BJ (cell line): ENCODE results near the gene TTLL5. TPM values are rescaled to one million over a fixed set of nuclear protein-coding genes. Genes with fewer than 3 reads are reported as not detected.

Experiments
- CTCF ChIA-PET: fragments of 350-600 bp; formaldehyde crosslinking; extraction: SDS; loops from one replicate; lab custom pipeline; 2021; ENCODE audit warnings: antibody characterized with exemption, inconsistent platforms; lab: Yijun Ruan, JAX
- POLR2A ChIA-PET: fragments of 300-600 bp; sonication (Branson Sonifier 250); formaldehyde crosslinking; extraction: SDS; loops from one replicate; lab custom pipeline; 2021; ENCODE audit warnings: antibody characterized with exemption; lab: Charles Lee
- DNase-seq: peaks from one replicate; pipeline ENCODE4 v3.0.0-alpha.2; 2011; ENCODE audit warnings: low read depth
- H3K27me3 ChIP-seq: 2 replicates; pipeline ENCODE4 v1.6.0; 2011; ENCODE audit warnings: low read length; ENCODE audit not compliant: control insufficient read depth, insufficient read depth
- H3K36me3 ChIP-seq: 2 replicates; pipeline ENCODE4 v1.5.1; 2011; ENCODE audit warnings: low read length; ENCODE audit not compliant: control insufficient read depth, insufficient read depth
- H3K4me3 ChIP-seq: 2 replicates; pipeline ENCODE4 v1.5.1; 2011; ENCODE audit warnings: low read depth, mild to moderate bottlenecking, control low read depth, low read length
- polyA plus RNA-seq: library from polyadenylated mRNA; depleted of rRNA; stranded (reverse); fragments of >200 nt; gene quantifications from 2 replicates; pipeline ENCODE4 v1.2.3, GENCODE V29; 2011
- TF ChIP-seq, protein P1 (sequence below): IDR thresholded peaks from 2 replicates; pipeline ENCODE4 v1.5.1; 2011; ENCODE audit warnings: low read depth, mild to moderate bottlenecking, control low read depth, inconsistent platforms, low read length, moderate library complexity; ENCODE audit not compliant: insufficient read depth

Gene TTLL5
- polyA plus RNA-seq, 1 experiment = 9.9 TPM

DNA sequence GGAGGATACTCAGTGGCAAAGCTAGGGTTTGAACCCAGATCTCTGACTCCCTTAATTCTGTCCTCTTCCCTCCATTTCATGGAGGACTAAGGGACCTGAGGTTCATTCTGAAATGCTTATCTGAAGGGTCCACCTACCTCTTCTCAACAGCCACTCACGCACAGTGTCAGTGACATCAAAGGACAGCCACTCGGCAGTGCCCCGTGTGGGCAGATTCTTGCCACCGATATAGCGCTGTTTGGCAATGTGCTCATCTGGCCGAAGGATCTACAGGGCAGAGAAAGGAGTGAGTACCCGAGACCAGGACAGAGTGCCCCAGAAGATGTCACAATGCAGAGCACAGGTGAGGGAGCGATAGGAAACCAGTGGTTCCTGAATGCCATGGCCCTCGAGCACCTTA is 309.9 kb downstream of the TTLL5 start:
- POLR2A ChIA-PET = no interaction called here
- no peak overlapping the region for H3K4me3 ChIP-seq
- H3K36me3 ChIP-seq = no peaks in the 10 kb centered on the region; the same call in 1 of the 2 replicates
- peaks cover 3% of the 10 kb centered on the region for H3K27me3 ChIP-seq
- no peak for DNase-seq
- TF ChIP-seq, protein P1, sequence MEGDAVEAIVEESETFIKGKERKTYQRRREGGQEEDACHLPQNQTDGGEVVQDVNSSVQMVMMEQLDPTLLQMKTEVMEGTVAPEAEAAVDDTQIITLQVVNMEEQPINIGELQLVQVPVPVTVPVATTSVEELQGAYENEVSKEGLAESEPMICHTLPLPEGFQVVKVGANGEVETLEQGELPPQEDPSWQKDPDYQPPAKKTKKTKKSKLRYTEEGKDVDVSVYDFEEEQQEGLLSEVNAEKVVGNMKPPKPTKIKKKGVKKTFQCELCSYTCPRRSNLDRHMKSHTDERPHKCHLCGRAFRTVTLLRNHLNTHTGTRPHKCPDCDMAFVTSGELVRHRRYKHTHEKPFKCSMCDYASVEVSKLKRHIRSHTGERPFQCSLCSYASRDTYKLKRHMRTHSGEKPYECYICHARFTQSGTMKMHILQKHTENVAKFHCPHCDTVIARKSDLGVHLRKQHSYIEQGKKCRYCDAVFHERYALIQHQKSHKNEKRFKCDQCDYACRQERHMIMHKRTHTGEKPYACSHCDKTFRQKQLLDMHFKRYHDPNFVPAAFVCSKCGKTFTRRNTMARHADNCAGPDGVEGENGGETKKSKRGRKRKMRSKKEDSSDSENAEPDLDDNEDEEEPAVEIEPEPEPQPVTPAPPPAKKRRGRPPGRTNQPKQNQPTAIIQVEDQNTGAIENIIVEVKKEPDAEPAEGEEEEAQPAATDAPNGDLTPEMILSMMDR = no peak
- CTCF ChIA-PET = interaction anchor here (1.3 to 2.8 kb wide), 3 partner anchors 8 to 261 kb away, joined by 3 to 15 read pairs (median 3); no protein-coding TSS in a partner anchor

DNA sequence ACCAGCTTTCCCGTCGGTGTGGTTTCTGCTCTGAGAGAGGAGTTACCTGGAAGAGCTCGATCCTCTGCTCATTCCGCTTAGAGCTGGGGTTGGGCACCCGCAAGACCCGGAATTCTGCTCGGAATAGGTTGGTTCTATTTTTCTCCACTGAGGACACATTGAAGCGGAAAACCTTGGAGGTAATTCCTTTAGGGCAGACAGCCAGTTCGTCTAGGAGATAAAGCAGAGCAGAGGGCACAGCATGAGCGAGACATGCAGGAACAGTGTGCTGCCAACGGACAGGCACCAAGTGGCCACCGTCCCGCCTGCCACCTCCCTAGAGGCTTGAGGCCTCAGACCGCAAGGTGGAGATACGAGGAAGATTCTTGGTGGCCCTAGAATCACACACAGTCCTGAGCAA is 310.5 kb downstream of the TTLL5 start:
- POLR2A ChIA-PET = no interaction called here

DNA sequence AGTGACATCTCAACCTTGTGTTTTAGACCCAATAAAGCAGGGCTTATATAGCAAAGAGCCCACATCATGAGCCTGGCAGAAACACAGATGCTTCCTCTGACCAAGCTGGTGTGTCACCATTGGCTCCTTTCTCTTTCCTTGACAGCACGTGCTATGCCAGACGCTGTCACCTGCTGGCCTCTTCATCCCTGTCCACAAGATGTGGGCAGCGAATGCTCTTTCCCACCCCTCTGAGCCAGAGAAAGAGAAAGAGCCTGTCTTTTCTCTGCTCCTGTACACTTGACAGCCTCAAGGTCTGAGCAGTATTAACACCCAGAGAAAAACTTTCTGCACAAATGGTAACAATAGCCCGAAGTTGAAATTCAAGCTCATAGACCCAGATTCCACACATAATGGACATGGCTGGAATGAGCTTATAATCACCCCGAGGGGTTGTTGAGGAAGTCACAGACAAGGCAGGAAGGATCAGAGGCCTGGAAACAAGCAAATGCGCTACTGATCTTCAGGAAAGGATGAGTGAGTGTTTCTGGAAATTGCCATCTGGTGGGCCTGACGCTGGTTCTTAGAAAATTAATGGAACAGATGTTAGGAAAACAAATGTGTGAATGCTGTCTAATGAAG is 311.9 kb downstream of the TTLL5 start:
- POLR2A ChIA-PET = no interaction called here
- DNase-seq = no peak
- CTCF ChIA-PET = interaction anchor here (0.9 to 13.4 kb wide), 6 partner anchors 9 to 414 kb away, joined by 3 to 296 read pairs (median 4); no protein-coding TSS in a partner anchor

More for the DNA sequence above, 310.5 kb downstream of the TTLL5 start:
- CTCF ChIA-PET = interaction anchor here (1.0 to 2.8 kb wide), 4 partner anchors 8 to 263 kb away, joined by 3 to 15 read pairs (median 6); no protein-coding TSS in a partner anchor
- TF ChIP-seq, protein P1 = no peak
- Histone ChIP-seq H3K4me3 (no peak overlapping the region), H3K27me3 (peaks cover 3% of the 10 kb centered on the region), H3K36me3 (no peaks in the 10 kb centered on the region; the same call in 1 of the 2 replicates)
- no peak for DNase-seq

DNA sequence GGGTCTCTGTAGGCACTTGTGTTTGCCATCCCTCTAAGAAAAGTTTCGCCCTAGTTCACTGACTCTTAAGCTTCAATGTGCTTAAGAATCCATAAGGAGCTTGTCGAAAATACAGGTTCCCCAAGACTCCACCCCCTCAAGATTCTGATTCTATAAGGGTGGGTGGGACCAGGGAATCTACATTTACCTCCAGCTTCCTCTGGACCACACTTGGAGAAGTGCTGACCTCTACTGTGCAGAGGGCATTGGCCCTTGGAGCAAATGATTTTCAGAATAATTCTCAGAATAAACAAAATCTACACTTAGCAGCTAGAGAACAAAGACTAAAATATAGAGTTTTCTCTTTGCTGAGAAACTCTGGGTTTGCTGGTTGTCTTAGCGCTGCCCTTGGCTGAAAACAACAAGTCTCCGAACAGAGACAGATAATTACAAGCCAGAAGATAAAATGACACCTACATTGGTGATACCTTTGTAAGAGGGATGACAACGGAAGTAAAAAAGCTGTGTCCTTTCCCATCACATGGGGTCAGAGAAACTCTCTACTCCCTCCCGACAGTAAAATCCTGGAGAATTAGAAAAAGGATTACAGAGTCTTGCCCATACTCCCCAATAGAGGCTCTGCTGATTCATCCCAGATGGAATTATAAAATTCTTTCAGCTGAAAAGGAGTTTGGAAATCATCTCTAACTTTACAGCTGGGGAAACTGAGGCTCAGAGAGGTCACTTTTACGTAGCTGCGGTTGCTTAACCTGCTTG is 316.0 kb downstream of the TTLL5 start:
- DNase-seq = no peak
- no peak overlapping the region for H3K4me3 ChIP-seq
- ChIA-PET POLR2A (interaction anchor here (0.6 kb wide), 1 partner anchor 64 kb away, joined by 8 read pairs; no protein-coding TSS in a partner anchor), CTCF (interaction anchor here (1.3 to 13.4 kb wide), 5 partner anchors 18 to 266 kb away, joined by 3 to 296 read pairs (median 105); no protein-coding TSS in a partner anchor)
- peaks cover 3% of the 10 kb centered on the region; the same call in 1 of the 2 replicates for H3K27me3 ChIP-seq
- TF ChIP-seq, protein P1 = no peak
- no peaks in the 10 kb centered on the region for H3K36me3 ChIP-seq

More for the DNA sequence above, 311.9 kb downstream of the TTLL5 start:
- Histone ChIP-seq H3K27me3 (peaks cover 3% of the 10 kb centered on the region; the same call in 1 of the 2 replicates), H3K4me3 (no peak overlapping the region), H3K36me3 (no peaks in the 10 kb centered on the region; the same call in 1 of the 2 replicates)
- TF ChIP-seq, protein P1 = no peak

DNA sequence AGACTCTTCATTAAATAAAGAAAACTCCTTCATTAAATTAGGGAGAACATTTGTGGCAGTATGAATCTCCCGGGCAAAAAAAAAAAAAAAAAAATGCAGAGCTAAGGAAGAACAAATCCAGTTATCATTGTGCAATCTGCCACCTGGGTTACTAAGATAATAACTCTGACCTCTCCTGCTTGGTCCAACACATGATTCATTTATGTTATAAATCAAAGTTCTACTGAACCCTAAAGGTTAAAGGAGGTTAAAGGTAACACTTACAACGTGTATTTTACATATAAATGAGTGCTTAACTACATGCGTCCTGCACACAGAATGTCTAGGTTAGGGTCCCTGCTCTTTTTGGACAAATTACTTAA is 316.5 kb downstream of the TTLL5 start:
- Histone ChIP-seq H3K36me3 (no peaks in the 10 kb centered on the region), H3K4me3 (no peak overlapping the region), H3K27me3 (peaks cover 3% of the 10 kb centered on the region; the same call in 1 of the 2 replicates)
- CTCF ChIA-PET = interaction anchor here (1.3 to 13.4 kb wide), 5 partner anchors 17 to 267 kb away, joined by 5 to 296 read pairs (median 105); no protein-coding TSS in a partner anchor
- no peak for DNase-seq
- TF ChIP-seq, protein P1 = no peak
- POLR2A ChIA-PET = interaction anchor here (0.6 kb wide), 1 partner anchor 64 kb away, joined by 8 read pairs; no protein-coding TSS in a partner anchor
